Fibroblast of the aortic adventitia (primary cell): ENCODE data around the gene CUL1. TPM values are rescaled to one million over a fixed set of nuclear protein-coding genes. Genes with fewer than 3 reads are reported as not detected.

ENCODE experiments used
- DNase-seq: peaks from one replicate; pipeline ENCODE4 v3.0.0-alpha.2; 2010; ENCODE audit warnings: low read depth
- H3K4me3 ChIP-seq: 2 replicates; pipeline ENCODE4 v1.5.1; 2011; ENCODE audit warnings: low read depth, mild to moderate bottlenecking, control low read depth, low read length, moderate library complexity
- CTCF ChIP-seq: IDR thresholded peaks from 2 replicates; pipeline ENCODE4 v1.5.1; 2011; ENCODE audit warnings: mild to moderate bottlenecking, low read length, control low read depth, inconsistent platforms; ENCODE audit not compliant: insufficient read depth
- total RNA-seq: library from RNA; depleted of rRNA; stranded (reverse); fragments of >200 nt; gene quantifications from 2 replicates; pipeline ENCODE4 v1.2.3, GENCODE V29; 2012; ENCODE audit warnings: low replicate concordance

CUL1 gene
- total RNA-seq, 1 donor = 49.0 TPM

GRCh38 chr7:148819697-148820360 lies 121.1 kb downstream of the CUL1 start:
- no peak for TF ChIP-seq CTCF
- DNase-seq = peak; percentile 49
- H3K4me3 ChIP-seq = no peak overlapping the region

GRCh38 chr7:148821422-148821821 lies 122.7 kb downstream of the CUL1 start:
- H3K4me3 ChIP-seq = no peak overlapping the region
- TF ChIP-seq CTCF = no peak
- DNase-seq = no peak

GRCh38 chr7:148824864-148825263 lies 126.2 kb downstream of the CUL1 start:
- H3K4me3 ChIP-seq = no peak overlapping the region
- no peak for TF ChIP-seq CTCF
- DNase-seq = no peak

GRCh38 chr7:148825338-148825737 lies 126.6 kb downstream of the CUL1 start:
- DNase-seq = no peak
- no peak overlapping the region for H3K4me3 ChIP-seq
- TF ChIP-seq CTCF = no peak

GRCh38 chr7:148828965-148829364 lies 130.3 kb downstream of the CUL1 start:
- no peak for TF ChIP-seq CTCF
- no peak for DNase-seq

GRCh38 chr7:148830897-148831692 lies 132.4 kb downstream of the CUL1 start:
- DNase-seq = no peak
- H3K4me3 ChIP-seq = no peak overlapping the region
- no peak for TF ChIP-seq CTCF

More at GRCh38 chr7:148828965-148829364, 130.3 kb downstream of the CUL1 start:
- no peak overlapping the region for H3K4me3 ChIP-seq
